Uterus (tissue), 4 donors: ENCODE measurements around the gene LLCFC1. TPM values are rescaled to one million over a fixed set of nuclear protein-coding genes. Genes with fewer than 3 reads are reported as not detected.

ENCODE experiments used
- DNase-seq, 2 donors: peaks; one replicate each; pipeline ENCODE4 v3.0.0-alpha.2; 2019 to 2020
- H3K27ac ChIP-seq, 2 donors: fragments of 200-600 bp; sonication (generic); 1 replicate in 1 of 2; 2 replicates in 1 of 2; pipeline ENCODE4 v1.5.1; 2016 to 2018
- H3K27me3 ChIP-seq, 2 donors: fragments of 200-600 bp; sonication (generic); one replicate each; pipeline ENCODE4 v1.5.1; 2018 to 2019; ENCODE audit warnings: control low read depth in 1 of 2
- H3K36me3 ChIP-seq, 2 donors: fragments of 200-600 bp; sonication (generic); one replicate each; pipeline ENCODE4 v1.5.1; 2019; ENCODE audit warnings: control low read depth in 1 of 2
- H3K4me1 ChIP-seq, 2 donors: fragments of 200-600 bp; sonication (generic); one replicate each; pipeline ENCODE4 v1.5.1; 2018 to 2019; ENCODE audit warnings: control low read depth in 1 of 2
- H3K4me3 ChIP-seq, 2 donors: fragments of 200-600 bp; sonication (generic); 1 replicate in 1 of 2; 2 replicates in 1 of 2; pipeline ENCODE4 v1.5.1; 2018 to 2019; ENCODE audit warnings: mild to moderate bottlenecking in 1 of 2
- H3K9me3 ChIP-seq, 2 donors: fragments of 200-600 bp; sonication (generic); one replicate each; pipeline ENCODE4 v1.5.1; 2019; ENCODE audit warnings: control low read depth in 1 of 2
- CTCF ChIP-seq, 4 experiments: fragments of 200-600 bp in 2 of 4; fragments of 450-650 bp in 2 of 4; sonication (generic) in 2 of 4; IDR thresholded peaks; one replicate each; pipeline ENCODE4 v1.5.1; 2016 to 2019; ENCODE audit warnings: antibody characterized with exemption in 4 of 4, mild to moderate bottlenecking in 2 of 4, moderate library complexity in 1 of 4
- POLR2A ChIP-seq, 2 donors: fragments of 450-650 bp; IDR thresholded peaks; one replicate each; pipeline ENCODE4 v1.6.1; 2016; ENCODE audit warnings: antibody characterized with exemption in 2 of 2, mild to moderate bottlenecking in 1 of 2, moderate library complexity in 1 of 2
- intact Hi-C: fragments of 100-400 bp; cut with DNase I; formaldehyde crosslinking; loops from one replicate; pipeline ENCODE4 v1.15.1; 2023; ENCODE audit warnings: low total_unique reads
- total RNA-seq, 4 donors: library from RNA; depleted of rRNA in 3 of 4; stranded (reverse); fragments of >200 nt in 3 of 4; gene quantifications; one replicate each; pipeline versions ENCODE4 v1.1.0 to v1.2.4, GENCODE V29; 2014 to 2023
- donor health status: DM: yes; HTN: yes; CAD: no.

LLCFC1 gene
- total RNA-seq, 4 donors from 2014 or later: not detected

- no peak overlapping the region for H3K27ac ChIP-seq
- no peaks in the 10 kb centered on the region for H3K36me3 ChIP-seq
- no peak overlapping the region for H3K4me3 ChIP-seq
- no peaks in the 10 kb centered on the region for H3K9me3 ChIP-seq
- H3K27me3 ChIP-seq: no peaks in the 10 kb centered on the region
- no peak for DNase-seq
- TF ChIP-seq CTCF (IDR thresholded peaks at IDR 0.05): no peak
- TF ChIP-seq POLR2A (IDR thresholded peaks at IDR 0.05): no peak
- no peaks in the 10 kb centered on the region for H3K4me1 ChIP-seq
- intact Hi-C loops: no loop called here
Observed at GRCh38 chr7:142961595-142961972, 22.3 kb downstream of the LLCFC1 start.

- TF ChIP-seq POLR2A (IDR thresholded peaks at IDR 0.05) (no peak), CTCF (IDR thresholded peaks at IDR 0.05) (no peak)
- no peak within 1 kb of the TSS for H3K27ac ChIP-seq
- H3K4me3 ChIP-seq: no peak within 1 kb of the TSS
- H3K9me3 ChIP-seq: no peaks in the 10 kb centered on the region
- H3K27me3 ChIP-seq: no peaks in the 10 kb centered on the region
- intact Hi-C loops: no loop called here
- DNase-seq: no peak
- no peaks in the 10 kb centered on the region for H3K4me1 ChIP-seq
- H3K36me3 ChIP-seq: no peaks in the 10 kb centered on the region
Observed at GRCh38 chr7:142961973-142962926, 23.0 kb downstream of the LLCFC1 start, which contains the start of gene KEL. Gene KEL, minus strand, starts transcription at chr7:142962363. Its CDS starts 157 bp downstream, at chr7:142962206.

GRCh38 chr7:142962991-142963390 is 23.7 kb downstream of the LLCFC1 start:
- Histone ChIP-seq H3K27ac (no peak overlapping the region), H3K9me3 (no peaks in the 10 kb centered on the region), H3K27me3 (no peaks in the 10 kb centered on the region), H3K36me3 (no peaks in the 10 kb centered on the region), H3K4me3 (no peak overlapping the region), H3K4me1 (no peaks in the 10 kb centered on the region)
- TF ChIP-seq CTCF (IDR thresholded peaks at IDR 0.05) (no peak), POLR2A (IDR thresholded peaks at IDR 0.05) (no peak)
- intact Hi-C loops: no loop called here
- no peak for DNase-seq

DNA sequence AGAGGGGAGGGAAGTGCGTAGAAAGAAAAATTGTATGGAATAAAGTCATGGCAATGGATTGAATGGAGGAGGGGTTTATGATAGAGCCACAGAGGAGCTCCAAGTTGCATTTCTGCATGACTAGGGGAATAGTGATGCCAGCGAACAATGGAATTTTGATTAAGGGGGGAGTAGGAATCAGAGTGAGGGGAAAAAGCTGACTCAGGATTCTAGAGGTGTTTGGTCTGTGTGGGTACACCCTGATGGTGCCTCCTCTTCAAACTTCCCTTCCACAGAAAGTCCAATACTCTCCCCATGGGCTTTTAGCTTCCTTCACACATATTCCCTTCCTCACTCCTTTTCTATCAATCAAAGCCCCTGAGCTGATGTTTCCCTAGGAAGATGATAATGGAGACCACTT is 24.7 kb downstream of the LLCFC1 start:
- DNase-seq: no peak
- H3K4me3 ChIP-seq: no peak overlapping the region
- intact Hi-C loops: no loop called here
- no peaks in the 10 kb centered on the region for H3K36me3 ChIP-seq
- no peaks in the 10 kb centered on the region for H3K27me3 ChIP-seq
- H3K9me3 ChIP-seq: no peaks in the 10 kb centered on the region
- no peak overlapping the region for H3K27ac ChIP-seq
- TF ChIP-seq POLR2A (IDR thresholded peaks at IDR 0.05): no peak
- TF ChIP-seq CTCF (IDR thresholded peaks at IDR 0.05): no peak
- H3K4me1 ChIP-seq: no peaks in the 10 kb centered on the region

DNA sequence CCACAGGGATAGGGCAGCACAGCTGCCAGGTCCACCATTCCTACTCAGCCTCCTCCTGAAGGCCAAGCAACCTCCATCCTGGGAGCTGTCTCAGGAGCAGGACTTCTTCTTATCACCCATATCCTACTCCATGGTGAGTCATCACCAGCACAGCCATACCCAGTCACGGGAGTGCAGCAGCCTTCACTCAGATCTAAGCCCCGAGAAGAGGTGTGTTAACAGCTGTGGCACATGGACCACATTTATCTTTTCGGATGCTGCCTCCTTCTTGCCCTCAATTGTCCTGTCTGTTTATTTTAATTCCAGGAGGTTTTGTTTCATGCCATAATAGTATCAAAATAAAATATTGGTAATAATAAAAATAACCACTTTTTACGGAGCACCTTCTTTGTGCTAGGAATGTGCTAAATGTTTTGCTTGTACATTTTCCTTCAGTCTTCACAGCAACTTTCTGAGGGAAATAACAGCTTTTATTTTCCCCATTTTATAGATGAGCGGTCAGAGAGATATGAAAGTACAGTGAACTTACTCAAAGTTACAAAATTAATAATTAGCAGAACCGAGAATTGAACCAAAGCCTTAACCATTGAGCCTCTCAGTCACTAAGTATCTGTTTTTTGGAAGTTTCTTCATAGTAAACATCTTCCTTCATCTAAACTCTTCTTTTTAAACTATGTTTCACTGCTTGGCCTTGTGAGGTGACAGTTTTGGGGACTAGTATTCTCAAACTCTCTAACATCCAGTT is 25.4 kb downstream of the LLCFC1 start:
- no peaks in the 10 kb centered on the region for H3K36me3 ChIP-seq
- H3K4me3 ChIP-seq: no peak overlapping the region
- no peak for TF ChIP-seq CTCF (IDR thresholded peaks at IDR 0.05)
- no peak for TF ChIP-seq POLR2A (IDR thresholded peaks at IDR 0.05)
- intact Hi-C loops: no loop called here
- no peaks in the 10 kb centered on the region for H3K27me3 ChIP-seq
- no peak for DNase-seq
- H3K4me1 ChIP-seq: no peaks in the 10 kb centered on the region
- H3K9me3 ChIP-seq: no peaks in the 10 kb centered on the region
- H3K27ac ChIP-seq: no peak overlapping the region
